Posterior cingulate gyrus (tissue), 11 donors: ENCODE results near the gene CABLES1.
"Not testable (repeated sequence)": the region's sequence is repeated elsewhere in the genome, so short reads cannot be mapped to it uniquely, and the experiment has no call there.

Experiments
- DNase-seq, 10 donors: peaks; one replicate each; pipeline versions ENCODE4 v3.0.0 to v3.0.0-alpha.2; 2020 to 2021; ENCODE audit warnings: mixed read lengths in 3 of 10
- intact Hi-C: fragments of 100-400 bp; cut with DNase I; formaldehyde crosslinking; loops from one replicate; pipeline ENCODE4 v1.15.1; 2023

Gene CABLES1

DNA sequence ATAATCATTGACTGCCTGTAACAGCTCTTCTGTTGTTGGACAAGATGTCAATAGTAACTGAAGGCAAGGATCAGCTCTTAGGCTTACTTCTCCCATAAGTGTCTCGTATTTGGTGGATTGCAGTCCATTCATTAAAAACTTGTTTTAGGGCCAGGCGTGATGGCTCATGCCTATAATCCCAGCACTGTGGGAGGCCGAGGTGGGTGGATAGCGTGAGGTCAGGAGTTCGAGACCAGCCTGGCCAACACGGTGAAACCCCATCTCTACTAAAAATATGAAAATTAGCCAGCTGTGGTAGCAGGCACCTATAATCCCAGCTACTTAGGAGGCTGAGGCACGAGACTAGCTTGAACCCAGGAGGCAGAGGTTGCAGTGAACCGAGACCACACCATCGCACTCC is 26.1 kb upstream of the CABLES1 start:
- DNase-seq: peak in 1 of 10 donors; percentile 24
- intact Hi-C loops: not testable (repeated sequence)

DNA sequence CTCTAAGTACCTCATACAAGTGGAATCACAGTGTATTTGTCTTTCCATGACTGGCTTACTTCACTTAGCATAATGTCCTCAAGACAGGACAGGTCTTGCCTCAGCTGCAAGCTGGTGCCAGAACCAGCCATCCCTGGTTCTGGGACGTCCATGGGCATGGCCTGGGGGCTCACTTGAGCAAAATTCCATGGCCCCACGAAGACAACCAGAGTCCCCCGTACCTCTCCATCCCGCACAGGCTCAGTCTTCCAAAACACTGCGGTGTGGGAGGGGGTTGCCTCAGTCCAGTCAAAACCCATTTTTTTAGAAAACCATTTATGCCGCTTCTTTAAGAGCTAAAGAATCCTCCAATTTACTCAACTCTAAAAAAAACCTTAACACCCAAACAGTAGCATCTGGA is 21.7 kb upstream of the CABLES1 start:
- intact Hi-C loops: no loop called here
- peak in 1 of 10 donors; percentile 59 for DNase-seq

DNA sequence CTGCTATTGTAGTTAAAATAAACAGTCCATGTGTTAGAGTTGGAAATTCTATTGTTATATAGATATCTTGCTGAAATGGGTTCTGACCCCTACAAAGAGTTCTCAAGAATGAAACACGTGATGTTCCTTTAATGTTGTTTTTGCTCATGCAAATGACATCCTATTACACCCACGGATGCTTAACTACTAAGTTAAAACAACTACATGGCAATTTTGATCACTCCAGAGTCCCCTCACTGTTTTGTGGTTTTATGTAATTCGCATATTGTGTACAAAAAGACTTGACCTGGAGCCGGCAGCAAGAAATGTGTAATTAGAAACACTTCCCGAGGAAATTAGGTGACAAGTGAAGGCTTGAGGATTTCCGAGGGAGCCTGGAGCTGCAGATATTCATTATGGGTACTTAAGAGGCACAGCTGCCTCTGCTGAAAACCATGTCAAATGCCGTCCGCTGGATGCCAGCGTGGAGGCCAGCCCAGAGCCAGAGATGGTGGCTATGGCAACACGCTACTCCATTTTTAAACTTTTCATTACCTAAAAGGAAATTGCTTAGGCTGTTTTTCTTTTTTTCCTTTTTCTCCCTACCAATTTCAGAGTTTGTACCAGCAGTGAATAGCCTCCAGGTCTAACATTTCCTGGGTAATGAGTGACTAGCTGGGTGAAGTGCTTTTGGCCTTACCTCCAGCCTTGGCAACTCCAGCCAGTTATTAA is 21.0 kb upstream of the CABLES1 start:
- peak in 6 of 10 donors; percentile 32 to 88 (median 51) for DNase-seq
- intact Hi-C loops: no loop called here

DNA sequence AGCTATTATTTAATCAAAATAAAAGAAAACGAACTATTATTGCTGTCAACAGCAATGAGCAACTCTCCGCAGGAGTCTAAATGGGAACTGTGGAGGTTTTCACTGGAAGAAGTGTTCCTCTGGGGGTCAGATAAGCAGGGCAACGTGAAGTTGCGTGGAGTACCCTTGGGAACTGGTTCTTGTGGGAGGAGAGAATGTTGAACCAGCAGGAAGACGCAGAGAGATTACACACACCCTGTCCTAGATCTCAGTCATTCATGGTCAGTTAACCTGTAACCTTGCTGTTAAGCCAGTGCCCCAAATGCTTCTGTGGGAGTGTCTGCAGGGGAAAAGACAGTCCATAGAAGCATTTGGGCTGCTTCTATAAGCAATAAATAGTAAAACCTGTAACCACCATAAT is 20.4 kb upstream of the CABLES1 start:
- intact Hi-C loops: no loop called here
- peak in 1 of 10 donors; percentile 19 for DNase-seq

DNA sequence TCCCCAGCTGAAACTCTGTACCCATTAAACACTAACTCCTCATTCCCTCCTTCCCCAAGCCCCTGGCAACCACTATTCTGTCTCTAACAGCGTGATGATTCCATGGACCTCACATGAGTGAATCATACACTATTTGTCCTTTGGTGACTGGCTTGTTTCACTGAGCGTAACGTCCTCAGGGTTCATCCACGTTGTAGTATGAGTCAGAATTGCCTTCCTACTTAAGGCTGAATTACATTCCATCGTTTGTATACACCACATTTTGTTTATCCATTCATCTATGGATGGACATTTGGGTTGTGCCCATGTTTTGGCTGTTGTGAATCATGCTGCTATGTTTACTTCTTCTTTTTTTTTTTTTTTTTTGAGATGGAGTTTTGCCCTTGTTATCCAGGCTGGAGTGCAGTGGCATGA is 19.6 kb upstream of the CABLES1 start:
- DNase-seq: no peak
- intact Hi-C loops: no loop called here

DNA sequence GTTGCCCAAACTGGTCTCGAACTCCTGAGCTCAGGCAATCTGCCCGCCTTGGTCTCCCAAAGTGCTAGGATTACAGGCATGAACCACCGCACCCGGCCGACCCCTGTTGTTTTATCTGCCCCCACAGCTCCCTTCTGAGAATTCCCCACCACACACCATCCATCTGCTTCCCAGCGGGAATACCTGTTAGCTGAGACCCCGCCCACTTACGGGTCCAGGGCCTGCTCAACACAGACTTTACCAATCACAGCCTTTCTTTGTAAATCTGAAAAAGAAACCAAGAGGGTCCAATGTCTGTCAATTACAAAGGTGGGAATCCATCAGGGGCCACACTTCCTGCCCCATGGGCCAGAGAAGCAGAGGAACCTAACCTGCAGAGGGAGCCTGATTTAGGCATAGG is 14.2 kb upstream of the CABLES1 start:
- peak in 1 of 10 donors; percentile 38 for DNase-seq
- intact Hi-C loops: no loop called here

DNA sequence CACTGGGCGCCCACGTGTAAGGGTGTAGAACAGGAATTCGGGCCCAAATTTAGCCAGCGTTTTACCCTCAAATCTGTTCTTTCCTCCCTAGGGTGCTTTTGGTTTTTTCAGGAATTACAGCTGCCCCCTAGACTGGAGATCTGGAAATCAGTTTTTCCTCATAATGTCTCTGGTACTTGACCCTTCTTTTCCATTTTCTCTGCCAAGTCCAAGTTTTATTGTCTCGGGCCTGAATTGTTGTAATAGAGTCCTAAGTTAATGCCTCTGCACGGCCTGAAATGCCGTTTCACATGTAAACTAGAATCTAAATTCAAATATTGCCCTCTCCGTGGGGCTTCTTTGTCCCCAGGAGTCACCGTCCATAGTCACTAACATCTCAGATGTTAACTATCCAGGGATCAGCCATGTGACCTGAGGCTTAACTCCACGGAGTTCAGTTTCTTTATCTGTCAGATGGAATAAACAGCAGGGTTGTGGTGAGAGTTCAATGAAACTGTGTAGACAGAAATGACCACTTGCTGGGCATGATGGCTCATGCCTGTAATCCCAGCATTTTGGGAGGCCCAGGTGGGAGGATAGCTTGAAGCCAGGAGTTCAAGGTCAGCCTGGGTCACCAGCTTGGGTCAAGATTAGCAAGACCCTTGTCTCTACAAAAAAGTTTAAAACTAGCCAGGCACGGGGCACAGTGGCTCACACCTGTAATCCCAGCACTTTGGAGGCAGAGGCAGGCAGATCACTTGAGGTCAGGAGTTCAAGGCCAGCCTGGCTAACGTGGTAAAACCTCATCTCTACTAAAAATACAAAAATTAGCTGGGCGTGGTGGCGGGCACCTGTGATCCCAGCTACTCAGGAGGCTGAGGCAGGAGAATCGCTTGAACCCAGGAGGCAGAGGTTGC is 12.7 kb upstream of the CABLES1 start:
- intact Hi-C loops: no loop called here
- peak in 1 of 10 donors; percentile 57 for DNase-seq

DNA sequence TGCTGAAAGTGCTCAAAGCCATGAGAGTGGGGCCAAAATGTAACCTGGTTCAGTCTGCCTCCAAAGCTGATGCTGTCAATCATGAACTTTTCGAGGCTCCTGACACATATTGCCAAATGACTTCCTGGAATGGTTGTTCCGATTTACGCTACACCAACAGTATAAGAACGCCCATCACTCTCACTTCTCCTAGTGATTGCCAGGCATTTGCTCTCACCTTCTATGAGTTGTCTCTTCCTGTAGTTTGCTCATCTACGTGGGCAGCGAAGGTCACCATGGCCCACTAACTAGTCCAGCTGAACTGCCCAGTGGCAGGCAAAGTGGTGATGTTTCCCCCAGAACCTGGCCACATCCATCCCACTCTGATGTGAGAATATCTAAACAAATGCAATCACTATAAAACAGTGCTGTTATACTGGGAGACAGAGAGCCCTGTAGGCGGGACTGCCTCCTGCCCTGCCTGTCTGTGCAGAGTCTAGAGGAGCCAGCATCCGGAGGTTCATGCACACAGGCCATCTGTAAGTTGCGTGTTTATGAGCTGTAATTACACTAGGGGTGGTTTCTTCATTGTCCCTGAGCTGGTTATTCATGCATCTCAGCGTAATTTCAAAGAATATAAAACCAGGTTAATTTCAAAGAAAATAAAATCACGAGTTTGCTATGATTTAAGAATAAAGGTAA is 8.8 kb upstream of the CABLES1 start:
- peak in 1 of 10 donors; percentile 52 for DNase-seq
- intact Hi-C loops: no loop called here

DNA sequence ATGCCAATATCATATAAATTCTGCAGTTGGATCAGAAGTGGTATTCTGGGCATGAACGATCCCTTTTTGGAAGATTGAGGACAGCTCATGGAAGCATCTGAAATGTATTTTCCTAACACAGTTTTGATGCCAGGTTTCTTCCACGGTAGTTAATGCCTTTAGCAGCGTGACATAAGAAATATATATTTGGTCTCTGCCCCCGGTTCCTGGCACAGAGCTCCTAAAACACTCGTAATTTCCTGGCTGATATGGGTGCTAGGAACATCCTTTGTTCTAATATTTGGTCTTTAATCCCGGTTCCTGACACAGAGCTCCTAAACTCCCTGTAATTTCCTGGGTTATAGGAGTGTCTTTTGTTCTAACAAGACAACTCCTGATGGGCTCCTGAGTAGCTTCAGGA is 8.2 kb upstream of the CABLES1 start:
- DNase-seq: no peak
- intact Hi-C loops: no loop called here

DNA sequence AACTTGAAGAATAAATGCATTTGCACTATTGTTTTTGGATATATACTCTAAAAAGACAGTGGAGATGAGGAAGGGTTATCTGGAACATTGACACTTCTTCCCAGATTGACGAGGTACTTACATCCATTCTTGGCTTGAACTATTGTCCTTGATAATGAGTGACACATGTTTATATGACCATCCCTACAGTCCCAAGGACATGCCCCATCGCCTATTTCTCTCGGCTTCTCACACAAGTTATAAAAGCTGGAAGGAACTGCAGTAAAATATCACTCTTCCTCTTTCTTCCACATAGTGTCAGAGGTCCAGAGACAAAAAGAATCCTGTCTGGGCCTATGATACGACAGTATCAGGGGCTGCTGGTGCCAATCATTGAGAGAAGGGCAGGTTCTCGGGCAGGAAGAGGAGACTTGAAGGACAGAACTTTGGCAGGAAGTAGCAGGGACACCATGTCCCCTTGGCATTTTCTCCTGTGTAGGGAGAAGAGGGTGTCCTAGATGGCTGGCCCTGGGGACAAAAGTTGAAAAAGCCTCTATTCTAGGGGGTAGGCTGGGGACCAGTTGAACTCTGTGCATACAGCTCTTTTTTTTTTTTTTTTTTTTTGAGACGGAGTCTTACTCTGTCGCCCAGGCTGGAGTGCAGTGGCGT is 5.8 kb upstream of the CABLES1 start:
- no peak for DNase-seq
- intact Hi-C loops: loop anchor here (2.0 to 10.0 kb wide), 3 partner anchors 249 to 375 kb away; partner anchors contain the start of gene RMC1

DNA sequence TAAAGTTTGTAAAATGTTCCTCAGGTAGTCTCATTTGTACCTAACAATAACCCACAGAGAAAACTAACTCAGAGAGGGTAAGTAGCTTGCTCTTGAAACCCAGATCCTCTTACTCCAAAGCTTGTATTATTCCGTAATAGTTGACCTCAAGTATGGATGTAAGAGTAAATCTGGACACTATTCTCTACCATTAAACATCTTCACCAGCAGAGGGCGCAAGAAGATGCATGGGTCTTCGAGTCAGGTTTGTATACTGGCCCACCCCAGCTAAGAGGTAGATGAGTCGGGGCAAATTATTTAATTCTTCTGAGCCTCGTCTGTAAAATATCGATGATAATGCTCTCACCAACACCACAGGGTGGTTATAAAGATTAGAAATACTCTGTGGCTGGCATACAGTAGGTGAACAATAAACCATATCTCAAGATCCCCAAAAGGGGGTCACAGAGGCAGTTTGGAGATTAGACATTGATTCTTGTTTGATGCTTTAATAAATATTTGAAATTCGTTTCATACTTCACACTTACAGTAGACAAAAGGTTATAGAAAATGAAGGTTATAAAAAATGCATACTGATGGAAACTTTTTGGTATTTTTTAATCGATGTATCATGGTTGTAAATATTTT is 3.5 kb upstream of the CABLES1 start:
- peak in 5 of 10 donors; percentile 33 to 84 (median 56) for DNase-seq
- intact Hi-C loops: loop anchor here (2.0 to 10.0 kb wide), 3 partner anchors 247 to 373 kb away; partner anchors contain the start of gene RMC1

DNA sequence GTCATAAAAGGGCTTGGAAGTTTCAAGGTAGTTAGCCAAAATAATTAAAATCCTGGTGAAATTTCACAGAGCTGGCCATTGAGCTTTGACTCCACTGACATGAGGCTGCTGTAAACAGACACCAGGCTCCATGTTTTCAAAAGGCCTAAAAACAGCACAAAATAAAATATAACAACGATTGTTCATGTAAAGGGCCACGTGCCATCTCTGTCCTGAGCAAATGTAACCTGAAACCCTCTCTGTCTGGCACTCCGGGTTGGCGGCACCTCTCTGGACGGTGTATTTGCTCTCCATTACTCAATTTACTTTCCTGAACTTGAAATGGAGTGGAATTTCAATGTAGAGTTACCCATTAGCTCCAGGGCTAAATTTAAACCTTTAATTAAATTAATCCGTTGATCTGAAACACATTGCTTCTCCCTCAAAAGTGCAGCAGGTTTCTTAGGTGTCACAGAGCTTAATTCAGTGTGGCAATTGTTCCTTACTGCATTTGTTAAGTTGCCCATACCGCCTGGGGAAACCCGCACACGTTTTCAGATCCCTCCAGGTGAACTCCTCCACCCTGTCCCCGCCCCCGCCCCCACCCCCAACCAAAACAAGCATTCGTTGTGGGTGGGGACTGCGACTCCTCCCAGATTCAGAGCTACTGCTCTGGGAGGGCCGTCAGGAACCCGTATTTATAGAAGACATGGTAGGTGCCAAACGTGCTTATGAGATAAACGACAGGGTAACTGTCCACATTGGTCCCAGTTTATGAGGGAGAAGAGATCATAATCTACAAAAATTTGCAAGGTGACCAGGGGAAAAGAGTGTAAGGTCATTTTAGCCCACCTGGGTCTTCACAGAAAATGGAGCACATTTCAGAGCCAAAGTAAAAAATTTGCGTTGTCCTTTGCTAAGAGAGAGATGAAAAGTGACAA is 1.2 kb upstream of the CABLES1 start:
- peak in 1 of 10 donors; percentile 81 for DNase-seq

DNA sequence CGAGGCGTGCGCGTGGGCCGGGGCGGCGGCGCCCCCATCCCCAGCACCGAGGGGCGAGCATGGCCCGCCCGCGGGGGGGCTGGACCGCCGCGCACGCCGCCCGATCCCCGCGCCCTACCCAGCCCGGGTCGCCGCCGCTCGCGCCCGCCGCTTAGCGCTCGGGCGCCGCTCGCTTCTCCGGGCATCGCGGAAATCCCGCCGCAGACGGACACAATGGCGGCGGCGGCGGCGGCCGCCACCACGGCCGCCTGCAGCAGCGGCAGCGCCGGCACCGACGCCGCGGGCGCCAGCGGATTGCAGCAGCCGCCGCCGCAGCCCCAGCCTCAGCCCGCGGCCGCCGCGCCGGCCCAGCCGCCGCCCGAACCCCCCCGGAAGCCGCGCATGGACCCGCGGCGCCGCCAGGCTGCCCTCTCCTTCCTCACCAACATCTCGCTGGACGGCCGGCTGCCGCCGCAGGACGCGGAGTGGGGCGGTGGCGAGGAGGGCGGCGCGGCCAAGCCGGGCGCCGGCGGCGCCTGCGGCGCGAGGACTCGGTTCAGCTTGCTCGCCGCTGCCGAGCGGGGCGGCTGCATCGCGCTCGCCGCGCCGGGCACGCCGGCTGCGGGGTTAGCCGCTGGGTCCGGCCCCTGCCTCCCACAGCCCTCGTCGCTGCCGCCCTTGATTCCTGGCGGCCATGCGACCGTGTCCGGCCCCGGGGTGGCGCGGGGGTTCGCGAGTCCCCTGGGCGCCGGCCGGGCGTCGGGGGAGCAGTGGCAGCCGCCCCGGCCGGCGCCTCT is 453 bp downstream of the CABLES1 start:
- DNase-seq: peak in 3 of 10 donors; percentile 16 to 76 (median 17)
- intact Hi-C loops: loop anchor here (10.0 kb wide), 1 partner anchor 369 kb away; the partner anchor contains the start of gene RMC1

More for the DNA sequence above, 1.2 kb upstream of the CABLES1 start:
- intact Hi-C loops: loop anchor here (10.0 kb wide), 1 partner anchor 371 kb away; the partner anchor contains the start of gene RMC1

DNA sequence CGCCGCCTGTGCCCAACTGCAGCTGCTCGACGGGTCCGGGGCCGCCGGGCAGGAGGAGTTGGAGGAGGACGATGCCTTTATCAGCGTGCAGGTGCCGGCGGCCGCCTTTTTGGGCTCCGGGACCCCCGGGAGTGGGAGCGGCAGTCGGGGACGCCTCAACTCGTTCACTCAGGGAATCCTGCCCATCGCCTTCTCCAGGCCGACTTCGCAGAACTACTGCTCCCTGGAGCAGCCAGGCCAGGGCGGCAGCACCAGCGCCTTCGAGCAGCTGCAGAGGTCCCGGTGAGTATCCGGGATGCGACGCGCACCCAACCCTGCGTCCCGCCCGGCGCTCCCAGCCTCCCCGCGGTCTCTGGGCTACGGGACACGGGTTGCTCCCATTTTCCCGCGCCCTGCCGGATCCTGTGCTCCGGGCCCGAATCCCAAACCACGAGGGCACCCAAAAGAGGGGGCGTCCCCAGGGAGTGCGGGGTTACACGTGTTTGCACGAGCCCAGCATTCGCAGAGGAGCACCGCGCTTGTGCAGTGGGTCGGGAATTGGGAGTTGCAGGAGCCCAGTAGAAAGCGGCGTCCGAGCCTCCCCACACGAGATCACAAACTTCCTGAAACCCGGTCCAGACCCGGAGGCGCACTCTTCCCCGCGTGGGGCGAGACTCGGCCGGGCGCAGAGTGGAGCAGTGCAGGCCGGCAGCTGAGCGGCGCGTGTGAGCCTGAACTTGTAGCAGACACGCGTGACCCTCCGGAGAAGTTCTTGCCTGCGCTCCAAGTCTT is 1.2 kb downstream of the CABLES1 start:
- intact Hi-C loops: loop anchor here (10.0 kb wide), 1 partner anchor 368 kb away; the partner anchor contains the start of gene RMC1
- peak in 7 of 10 donors; percentile 24 to 90 (median 42) for DNase-seq

DNA sequence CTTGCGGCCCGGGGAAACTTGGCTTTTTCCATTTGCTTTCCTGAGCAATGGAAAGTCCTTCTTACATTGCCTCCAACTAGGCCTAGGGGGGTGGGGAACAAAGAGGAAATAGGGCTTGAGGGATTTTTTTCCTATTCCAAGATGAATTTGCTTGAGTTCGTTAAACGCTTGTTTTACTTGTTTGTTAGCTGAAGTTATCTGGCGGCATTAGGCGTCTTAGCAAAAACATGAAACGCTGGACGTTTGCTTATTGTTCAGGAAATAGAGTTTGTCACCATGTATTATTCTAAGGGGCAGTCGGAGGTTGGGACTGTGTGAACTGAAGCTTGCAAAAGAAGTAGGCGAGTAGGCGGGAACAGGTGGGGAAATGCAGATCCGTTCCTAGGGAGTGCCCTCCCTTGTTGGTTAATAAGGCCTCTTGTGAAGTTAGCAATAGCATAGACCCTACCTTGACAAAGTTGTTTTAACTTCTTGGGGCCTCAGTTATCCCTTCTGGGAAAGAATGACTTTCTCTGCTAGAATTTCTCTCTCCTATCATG is 1.9 kb downstream of the CABLES1 start:
- no peak for DNase-seq
- intact Hi-C loops: loop anchor here (10.0 kb wide), 1 partner anchor 368 kb away; the partner anchor contains the start of gene RMC1

DNA sequence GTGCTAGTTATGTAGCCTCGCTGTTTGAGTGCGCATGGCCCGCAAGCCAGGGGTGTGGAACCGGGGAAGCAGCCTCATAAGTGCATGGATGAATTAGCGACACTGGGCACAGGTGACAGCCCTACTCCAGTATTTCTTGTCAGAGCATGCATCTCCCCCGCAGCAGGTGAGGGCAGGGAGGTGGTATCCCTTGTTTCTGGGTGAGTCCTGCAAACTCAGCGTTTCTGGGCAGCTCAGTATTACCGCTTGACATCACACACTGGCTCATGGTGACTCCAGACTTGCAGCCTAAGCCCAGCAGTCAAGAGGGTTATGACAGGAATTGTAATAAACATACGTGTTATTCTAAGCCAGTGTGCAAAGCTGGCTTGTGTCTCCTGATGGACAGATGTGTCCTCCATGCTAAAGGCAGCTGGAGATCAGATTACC is 2.5 kb downstream of the CABLES1 start:
- intact Hi-C loops: loop anchor here (10.0 kb wide), 1 partner anchor 367 kb away; the partner anchor contains the start of gene RMC1
- peak in 1 of 10 donors; percentile 62 for DNase-seq
